CD4-positive, alpha-beta memory T cell (primary cell): Measurements from ENCODE around the gene CYTL1. TPM values are rescaled to one million over a fixed set of nuclear protein-coding genes. Genes with fewer than 3 reads are reported as not detected.

Experiments
- CTCF ChIA-PET: fragments of 350-600 bp; sonication (Branson Sonifier 250); formaldehyde crosslinking; loops from one replicate; lab custom pipeline; 2021; ENCODE audit warnings: inconsistent platforms; ENCODE audit not compliant: partially characterized antibody; lab: Charles Lee
- POLR2A ChIA-PET: fragments of 350-600 bp; sonication (Branson Sonifier 250); formaldehyde crosslinking; loops from one replicate; lab custom pipeline; 2021; ENCODE audit not compliant: partially characterized antibody; lab: Charles Lee
- DNase-seq, 5 donors: peaks; one replicate each; pipeline versions ENCODE4 v3.0.0 to v3.0.0-alpha.2; 2020 to 2022; ENCODE audit warnings: mixed read lengths in 1 of 5
- H3K27ac ChIP-seq: one replicate; pipeline ENCODE4 v1.7.0; 2013; ENCODE audit warnings: low read depth, low read length
- H3K27me3 ChIP-seq: 2 replicates; pipeline ENCODE4 v1.7.0; 2013; ENCODE audit warnings: mild to moderate bottlenecking, low read length, moderate library complexity; ENCODE audit not compliant: insufficient read depth
- H3K36me3 ChIP-seq: 2 replicates; pipeline ENCODE4 v1.7.0; 2013; ENCODE audit warnings: mild to moderate bottlenecking, low read length, moderate library complexity; ENCODE audit not compliant: insufficient read depth
- H3K4me1 ChIP-seq: 2 replicates; pipeline ENCODE4 v1.7.0; 2013; ENCODE audit warnings: mild to moderate bottlenecking, low read length, moderate library complexity; ENCODE audit not compliant: insufficient read depth
- H3K4me3 ChIP-seq, 2 donors: one replicate each; pipeline ENCODE4 v1.7.0; 2013; ENCODE audit warnings: low read length in 2 of 2, mild to moderate bottlenecking in 1 of 2
- H3K9me3 ChIP-seq, 2 donors: one replicate each; pipeline ENCODE4 v1.7.0; 2013; ENCODE audit warnings: low read length in 2 of 2, control low read depth in 1 of 2; ENCODE audit not compliant: control insufficient read depth in 1 of 2
- H3K27ac Mint-ChIP-seq, 7 donors: one replicate each; pipeline ENCODE4 v1.8.0; 2020 to 2021; ENCODE audit warnings: mixed read lengths in 7 of 7, mild to moderate bottlenecking in 6 of 7, inconsistent platforms in 3 of 7, moderate library complexity in 3 of 7
- H3K27me3 Mint-ChIP-seq, 2 donors: one replicate each; pipeline ENCODE4 v1.8.0; 2020 to 2021; ENCODE audit warnings: mixed read lengths in 2 of 2
- H3K36me3 Mint-ChIP-seq, 2 donors: one replicate each; pipeline ENCODE4 v1.8.0; 2020 to 2021; ENCODE audit warnings: mixed read lengths in 2 of 2, inconsistent platforms in 1 of 2, mild to moderate bottlenecking in 1 of 2
- H3K4me1 Mint-ChIP-seq, 4 donors: one replicate each; pipeline ENCODE4 v1.8.0; 2020 to 2021; ENCODE audit warnings: mixed read lengths in 4 of 4, mild to moderate bottlenecking in 1 of 4
- H3K4me3 Mint-ChIP-seq, 8 donors: one replicate each; pipeline ENCODE4 v1.8.0; 2020 to 2021; ENCODE audit warnings: mixed read lengths in 8 of 8, mild to moderate bottlenecking in 7 of 8, moderate library complexity in 6 of 8, inconsistent platforms in 3 of 8
- H3K9me3 Mint-ChIP-seq, 8 donors: one replicate each; pipeline ENCODE4 v1.8.0; 2020 to 2021; ENCODE audit warnings: mixed read lengths in 8 of 8, mild to moderate bottlenecking in 5 of 8, inconsistent platforms in 3 of 8, moderate library complexity in 1 of 8
- intact Hi-C: fragments of 100-400 bp; cut with micrococcal nuclease; formaldehyde crosslinking; loops from one replicate; pipeline ENCODE4 v1.15.1; 2023
- polyA plus RNA-seq, 2 donors: library from polyadenylated mRNA; unstranded; fragments of 300-500 nt; fragmentation: Illumina TruSeq; gene quantifications; one replicate each; pipeline ENCODE4 v1.2.3, GENCODE V29; 2021
- total RNA-seq, 2 experiments: library from RNA; stranded (reverse); gene quantifications; one replicate each; pipeline ENCODE4 v1.2.3, GENCODE V29; 2021

Gene CYTL1
- total and polyA plus RNA-seq, 4 experiments from 2014 or later, result not detected

DNA sequence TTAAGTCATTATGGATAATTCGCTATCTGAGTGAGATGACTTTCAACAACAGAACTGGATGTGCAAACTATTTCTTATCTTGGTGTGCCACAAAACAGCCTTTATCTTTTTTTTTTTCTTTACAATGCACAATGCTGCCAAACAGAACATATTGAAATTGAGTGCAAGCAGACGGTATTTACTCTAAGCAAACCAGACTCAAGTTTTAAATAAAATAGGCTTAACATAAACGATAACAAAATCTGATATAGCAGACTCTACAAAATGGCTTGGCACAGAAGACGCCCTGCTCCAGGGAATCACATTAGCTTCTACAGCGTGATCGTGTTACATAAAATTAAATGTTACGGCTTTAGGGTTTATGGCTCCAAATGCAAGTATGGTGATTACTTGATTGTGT, 22.4 kb upstream of the CYTL1 start:
- Histone ChIP-seq H3K27ac (no peak overlapping the region), H3K4me3 (no peak overlapping the region), H3K27me3 (no peaks in the 10 kb centered on the region), H3K4me1 (no peaks in the 10 kb centered on the region), H3K9me3 (no peaks in the 10 kb centered on the region), H3K36me3 (no peaks in the 10 kb centered on the region)
- no peak overlapping the region for H3K27ac Mint-ChIP-seq
- H3K4me3 Mint-ChIP-seq, result no peak overlapping the region
- ChIA-PET POLR2A (no interaction called here), CTCF (no interaction called here)
- peaks cover 14 to 21% of the 10 kb centered on the region in 2 donors for H3K27me3 Mint-ChIP-seq
- no peak for DNase-seq
- peaks cover 0 to 8% (median 0%) of the 10 kb centered on the region in 8 donors for H3K9me3 Mint-ChIP-seq
- no peaks in the 10 kb centered on the region for H3K4me1 Mint-ChIP-seq
- intact Hi-C loops, result no loop called here
- H3K36me3 Mint-ChIP-seq, result no peaks in the 10 kb centered on the region

DNA sequence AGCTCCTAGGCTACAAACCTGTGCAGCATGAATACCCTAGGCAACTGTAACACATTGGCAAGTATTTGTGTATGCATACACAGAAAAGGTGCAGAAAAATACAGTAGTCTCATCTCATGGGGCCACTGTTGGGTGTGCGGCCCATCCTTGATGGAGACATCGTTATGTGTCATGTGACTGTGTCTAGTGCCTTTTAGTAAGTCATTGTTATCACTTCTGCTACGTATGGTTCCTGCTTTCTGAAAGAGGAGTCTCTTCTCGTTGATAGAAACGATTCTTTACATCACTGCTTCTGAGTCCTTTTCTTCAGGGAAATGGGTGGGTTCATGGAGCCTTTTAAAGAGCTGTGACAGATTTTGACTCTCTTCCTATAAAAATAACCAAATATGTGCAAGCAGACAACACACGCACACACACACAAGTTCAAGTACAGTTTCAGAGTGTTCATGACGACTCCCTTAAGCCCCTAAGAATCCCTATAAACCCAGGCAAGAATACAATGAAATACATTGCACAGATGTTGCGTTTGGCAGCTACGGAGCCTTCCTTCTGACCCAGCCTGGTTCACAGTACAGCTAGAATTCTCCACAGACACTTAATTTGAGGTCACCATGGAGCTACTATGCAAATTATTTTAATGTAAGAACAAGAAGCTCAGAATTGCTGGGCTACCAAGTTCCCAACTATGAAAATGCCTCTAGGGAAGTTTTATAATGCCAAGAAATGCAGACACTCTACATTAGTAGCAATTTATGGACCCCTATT, 21.8 kb upstream of the CYTL1 start:
- ChIA-PET CTCF (no interaction called here), POLR2A (no interaction called here)
- Histone ChIP-seq H3K36me3 (no peaks in the 10 kb centered on the region), H3K4me3 (no peak overlapping the region), H3K4me1 (no peaks in the 10 kb centered on the region), H3K9me3 (no peaks in the 10 kb centered on the region), H3K27me3 (no peaks in the 10 kb centered on the region), H3K27ac (no peak overlapping the region)
- Mint-ChIP-seq H3K36me3 (no peaks in the 10 kb centered on the region), H3K27me3 (peaks cover 14 to 19% of the 10 kb centered on the region in 2 donors), H3K9me3 (peaks cover 0 to 6% (median 0%) of the 10 kb centered on the region in 8 donors), H3K4me3 (no peak overlapping the region), H3K4me1 (no peaks in the 10 kb centered on the region), H3K27ac (no peak overlapping the region)
- intact Hi-C loops, result no loop called here
- DNase-seq, result no peak

DNA sequence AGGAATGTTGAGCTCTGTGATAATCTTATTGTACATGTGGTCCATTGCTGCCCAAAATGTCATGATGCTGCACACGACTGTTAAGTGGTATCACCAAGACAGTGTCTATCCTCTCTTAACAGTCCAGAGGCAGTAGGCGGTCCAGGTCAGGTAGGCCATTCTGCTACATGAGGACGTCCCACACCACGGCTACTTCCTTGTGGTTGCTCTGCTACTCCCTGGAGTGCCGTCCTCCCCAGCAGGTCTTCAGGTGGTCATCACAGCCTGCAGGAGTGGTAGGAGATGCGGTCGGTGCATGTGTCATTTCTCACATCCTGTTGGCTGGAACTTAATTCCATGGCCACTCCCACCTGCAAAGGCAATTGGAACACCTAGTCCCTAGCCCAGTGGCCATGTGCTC, 20.5 kb upstream of the CYTL1 start:
- H3K27ac Mint-ChIP-seq, result no peak overlapping the region
- Histone ChIP-seq H3K4me3 (no peak overlapping the region), H3K4me1 (no peaks in the 10 kb centered on the region), H3K36me3 (no peaks in the 10 kb centered on the region), H3K27ac (no peak overlapping the region), H3K9me3 (no peaks in the 10 kb centered on the region), H3K27me3 (no peaks in the 10 kb centered on the region)
- intact Hi-C loops, result no loop called here
- no peak overlapping the region for H3K4me3 Mint-ChIP-seq
- ChIA-PET CTCF (no interaction called here), POLR2A (no interaction called here)
- DNase-seq, result no peak
- peaks cover 0 to 3% (median 0%) of the 10 kb centered on the region in 8 donors for H3K9me3 Mint-ChIP-seq
- H3K27me3 Mint-ChIP-seq, result peaks cover 9 to 12% of the 10 kb centered on the region in 2 donors
- H3K4me1 Mint-ChIP-seq, result no peaks in the 10 kb centered on the region
- H3K36me3 Mint-ChIP-seq, result no peaks in the 10 kb centered on the region

DNA sequence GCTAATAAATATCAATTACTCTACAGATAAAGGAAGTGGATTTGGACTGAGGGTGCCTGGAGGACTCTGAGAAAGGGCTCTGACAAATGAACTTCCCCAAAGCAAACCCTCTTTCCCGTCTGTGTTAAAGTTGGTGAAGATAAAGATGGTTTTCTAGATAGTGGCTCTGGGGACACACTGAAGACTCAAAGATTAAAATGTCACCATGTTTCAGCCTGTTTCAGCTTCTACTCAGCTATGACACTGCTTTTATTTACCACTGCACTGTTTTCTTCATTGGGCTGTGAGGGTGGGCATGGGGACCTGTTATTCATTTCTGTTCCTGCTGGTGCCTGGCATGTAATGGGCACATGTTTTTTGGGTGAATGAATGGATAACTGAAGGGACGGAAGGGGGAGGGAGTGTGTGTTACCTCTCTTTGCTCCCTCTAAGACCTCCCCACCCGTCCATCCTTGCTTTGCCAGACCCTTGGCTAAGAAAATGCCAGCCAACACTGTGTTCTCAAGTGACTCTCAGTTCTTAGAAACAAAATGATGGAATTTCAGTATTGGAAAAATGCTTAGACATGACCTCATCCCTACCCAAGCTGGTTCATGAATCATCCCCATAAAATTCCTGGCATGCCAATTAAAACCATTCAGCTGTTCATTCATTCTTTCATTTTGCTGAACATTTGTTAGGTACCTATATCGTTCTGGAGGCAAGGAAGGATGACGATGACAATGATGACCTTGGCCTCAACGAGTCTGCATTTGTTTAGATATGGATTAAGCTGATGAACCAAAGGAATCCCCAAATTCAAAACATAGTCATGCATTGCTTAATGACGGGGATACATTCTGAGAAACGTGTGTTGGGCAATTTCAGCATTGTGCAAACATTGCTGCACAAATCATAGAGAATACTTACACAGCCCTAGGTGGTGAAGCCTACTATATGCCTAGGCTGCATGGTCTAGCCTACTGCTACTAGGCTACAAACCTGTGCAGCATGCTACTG, 18.6 kb upstream of the CYTL1 start:
- intact Hi-C loops, result no loop called here
- H3K27ac Mint-ChIP-seq, result no peak overlapping the region
- H3K36me3 ChIP-seq, result no peaks in the 10 kb centered on the region
- ChIA-PET POLR2A (no interaction called here), CTCF (no interaction called here)
- H3K27ac ChIP-seq, result no peak overlapping the region
- H3K4me1 Mint-ChIP-seq, result no peaks in the 10 kb centered on the region
- H3K4me1 ChIP-seq, result no peaks in the 10 kb centered on the region
- no peak overlapping the region for H3K4me3 ChIP-seq
- peaks cover 0 to 3% (median 0%) of the 10 kb centered on the region in 8 donors for H3K9me3 Mint-ChIP-seq
- DNase-seq, result no peak
- no peaks in the 10 kb centered on the region for H3K36me3 Mint-ChIP-seq
- peaks cover 5 to 8% of the 10 kb centered on the region in 2 donors for H3K27me3 Mint-ChIP-seq
- no peaks in the 10 kb centered on the region for H3K9me3 ChIP-seq
- H3K27me3 ChIP-seq, result no peaks in the 10 kb centered on the region
- no peak overlapping the region for H3K4me3 Mint-ChIP-seq

DNA sequence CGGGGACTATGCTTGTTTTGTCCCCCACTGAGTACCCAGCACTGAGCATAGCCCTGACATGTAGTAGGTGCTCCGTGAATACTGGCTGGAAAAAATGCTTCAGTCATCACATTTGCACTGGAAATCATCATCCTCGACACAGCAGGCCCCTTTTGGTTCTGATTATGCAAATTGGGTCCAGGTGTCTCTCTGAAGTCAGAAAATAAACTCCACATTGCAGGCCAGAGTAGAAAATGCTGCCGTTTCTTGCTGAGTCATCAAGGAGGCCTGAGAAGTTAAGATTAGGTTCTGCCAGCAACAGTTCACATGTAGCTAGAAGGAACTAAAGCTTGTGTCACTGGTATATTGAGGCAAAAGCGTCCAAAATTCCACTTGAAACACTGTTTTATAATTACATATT, 17.0 kb upstream of the CYTL1 start:
- H3K27ac ChIP-seq, result no peak overlapping the region
- H3K9me3 ChIP-seq, result no peaks in the 10 kb centered on the region
- ChIA-PET CTCF (interaction anchor here (0.5 kb wide), 1 partner anchor 32 kb away, joined by 3 read pairs; no protein-coding TSS in a partner anchor), POLR2A (interaction anchor here (0.6 kb wide), 1 partner anchor 18 kb away, joined by 3 read pairs; no protein-coding TSS in a partner anchor)
- intact Hi-C loops, result no loop called here
- peaks cover 0 to 3% (median 0%) of the 10 kb centered on the region in 8 donors for H3K9me3 Mint-ChIP-seq
- no peaks in the 10 kb centered on the region for H3K4me1 ChIP-seq
- H3K36me3 Mint-ChIP-seq, result no peaks in the 10 kb centered on the region
- H3K27me3 ChIP-seq, result no peaks in the 10 kb centered on the region
- no peak overlapping the region for H3K4me3 Mint-ChIP-seq
- H3K27me3 Mint-ChIP-seq, result peaks cover 5 to 8% of the 10 kb centered on the region in 2 donors
- H3K36me3 ChIP-seq, result no peaks in the 10 kb centered on the region
- DNase-seq, result no peak
- no peaks in the 10 kb centered on the region for H3K4me1 Mint-ChIP-seq
- no peak overlapping the region for H3K27ac Mint-ChIP-seq
- no peak overlapping the region for H3K4me3 ChIP-seq

DNA sequence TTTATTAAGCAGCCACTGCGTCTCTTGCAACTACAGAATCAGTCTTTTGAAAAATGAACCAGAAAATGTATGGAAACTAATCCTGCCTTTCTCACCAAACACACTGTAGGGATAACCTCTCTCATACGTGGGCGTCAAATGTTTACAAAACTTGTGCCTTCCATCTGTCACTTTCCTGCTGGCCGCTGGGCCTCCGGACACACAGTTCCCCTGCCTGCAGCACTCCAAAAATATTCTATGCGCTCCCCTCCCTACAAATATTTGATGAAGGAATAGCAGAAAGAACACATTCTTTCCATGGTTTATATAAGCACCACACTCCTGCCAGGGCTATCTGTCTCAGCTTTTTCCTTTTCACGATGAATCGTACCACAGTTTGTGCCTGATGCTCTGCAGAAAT, 14.9 kb upstream of the CYTL1 start:
- no peak overlapping the region for H3K4me3 Mint-ChIP-seq
- no peaks in the 10 kb centered on the region for H3K36me3 Mint-ChIP-seq
- Histone ChIP-seq H3K4me3 (no peak overlapping the region), H3K9me3 (no peaks in the 10 kb centered on the region), H3K27ac (no peak overlapping the region), H3K27me3 (no peaks in the 10 kb centered on the region), H3K36me3 (no peaks in the 10 kb centered on the region), H3K4me1 (no peaks in the 10 kb centered on the region)
- no peaks in the 10 kb centered on the region for H3K4me1 Mint-ChIP-seq
- intact Hi-C loops, result no loop called here
- no peak overlapping the region for H3K27ac Mint-ChIP-seq
- ChIA-PET POLR2A (no interaction called here), CTCF (no interaction called here)
- no peak for DNase-seq
- peaks cover 0 to 3% (median 0%) of the 10 kb centered on the region in 8 donors for H3K9me3 Mint-ChIP-seq
- peaks cover 3 to 9% of the 10 kb centered on the region in 2 donors for H3K27me3 Mint-ChIP-seq

DNA sequence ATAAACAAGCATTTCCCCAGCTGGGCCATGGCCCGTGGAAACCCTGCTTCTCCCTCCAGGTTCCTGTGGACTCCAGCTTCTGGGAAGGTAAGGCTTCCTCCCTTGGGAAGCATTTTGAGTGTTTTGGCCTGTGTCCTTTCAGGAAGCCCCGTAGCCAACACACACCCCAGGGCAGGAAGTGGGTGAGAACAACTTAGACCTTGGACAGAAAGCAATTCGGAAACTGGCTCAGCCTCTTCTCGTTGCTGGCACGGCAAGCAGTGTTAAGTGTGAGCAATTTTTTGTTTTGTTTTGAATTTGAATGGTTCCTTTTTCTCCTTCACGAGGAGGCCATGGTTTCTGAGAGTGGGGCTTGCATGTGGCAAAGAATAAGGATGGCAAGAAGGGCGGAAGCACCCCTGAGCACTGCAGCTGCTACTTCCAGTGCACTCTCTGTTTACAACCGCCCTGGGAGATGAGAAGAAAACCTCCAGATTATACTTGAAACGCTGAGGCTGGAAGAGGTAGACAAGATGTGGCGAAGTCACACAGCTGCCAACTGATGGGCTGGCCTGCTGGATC, 14.1 kb upstream of the CYTL1 start:
- Mint-ChIP-seq H3K27me3 (peaks cover 3 to 9% of the 10 kb centered on the region in 2 donors), H3K4me3 (no peak overlapping the region), H3K27ac (no peak overlapping the region), H3K4me1 (no peaks in the 10 kb centered on the region), H3K36me3 (no peaks in the 10 kb centered on the region), H3K9me3 (peaks cover 0 to 3% (median 0%) of the 10 kb centered on the region in 8 donors)
- CTCF ChIA-PET, result no interaction called here
- H3K27ac ChIP-seq, result no peak overlapping the region
- no peak for DNase-seq
- no peaks in the 10 kb centered on the region for H3K36me3 ChIP-seq
- H3K4me1 ChIP-seq, result no peaks in the 10 kb centered on the region
- no peak overlapping the region for H3K4me3 ChIP-seq
- intact Hi-C loops, result no loop called here
- H3K27me3 ChIP-seq, result no peaks in the 10 kb centered on the region
- POLR2A ChIA-PET, result no interaction called here
- no peaks in the 10 kb centered on the region for H3K9me3 ChIP-seq
